ENCODE measurements around the gene HTATSF1.

HTATSF1 gene, protein sequence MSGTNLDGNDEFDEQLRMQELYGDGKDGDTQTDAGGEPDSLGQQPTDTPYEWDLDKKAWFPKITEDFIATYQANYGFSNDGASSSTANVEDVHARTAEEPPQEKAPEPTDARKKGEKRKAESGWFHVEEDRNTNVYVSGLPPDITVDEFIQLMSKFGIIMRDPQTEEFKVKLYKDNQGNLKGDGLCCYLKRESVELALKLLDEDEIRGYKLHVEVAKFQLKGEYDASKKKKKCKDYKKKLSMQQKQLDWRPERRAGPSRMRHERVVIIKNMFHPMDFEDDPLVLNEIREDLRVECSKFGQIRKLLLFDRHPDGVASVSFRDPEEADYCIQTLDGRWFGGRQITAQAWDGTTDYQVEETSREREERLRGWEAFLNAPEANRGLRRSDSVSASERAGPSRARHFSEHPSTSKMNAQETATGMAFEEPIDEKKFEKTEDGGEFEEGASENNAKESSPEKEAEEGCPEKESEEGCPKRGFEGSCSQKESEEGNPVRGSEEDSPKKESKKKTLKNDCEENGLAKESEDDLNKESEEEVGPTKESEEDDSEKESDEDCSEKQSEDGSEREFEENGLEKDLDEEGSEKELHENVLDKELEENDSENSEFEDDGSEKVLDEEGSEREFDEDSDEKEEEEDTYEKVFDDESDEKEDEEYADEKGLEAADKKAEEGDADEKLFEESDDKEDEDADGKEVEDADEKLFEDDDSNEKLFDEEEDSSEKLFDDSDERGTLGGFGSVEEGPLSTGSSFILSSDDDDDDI

GRCh38 chrX:136497556-136498052, at the start of gene HTATSF1:
Gene HTATSF1, plus strand, starts transcription at chrX:136497592. Its CDS starts 93 bp downstream, at chrX:136497685.
- TF ChIP-seq ZBTB7A (IDR thresholded peaks at IDR 0.05; ENCODE audit: low read depth) (no peak), EGR1 (IDR thresholded peaks at IDR 0.05) (no peak), TEAD4 (IDR thresholded peaks at IDR 0.05) (no peak), EP300 (IDR thresholded peaks at IDR 0.05; ENCODE audit: borderline replicate concordance) (no peak), FOXM1 (IDR thresholded peaks at IDR 0.05; ENCODE audit: borderline replicate concordance, low read depth) (no peak), CREB1 (IDR thresholded peaks at IDR 0.05; ENCODE audit: low read depth) (no peak), USF1 (IDR thresholded peaks at IDR 0.05) (no peak), NFIC (IDR thresholded peaks at IDR 0.05) (no peak), TCF12 (IDR thresholded peaks at IDR 0.05; ENCODE audit: low read depth) (no peak), REST (IDR thresholded peaks at IDR 0.05; ENCODE audit: low read depth) (no peak), YY1 (IDR thresholded peaks at IDR 0.05; ENCODE audit: low read depth) (no peak), CEBPB (IDR thresholded peaks at IDR 0.05) (no peak), TAF1 (IDR thresholded peaks at IDR 0.05; ENCODE audit: low read depth) (no peak), RAD21 (IDR thresholded peaks at IDR 0.05; ENCODE audit: low read depth) (no peak)
- TF ChIP-seq, protein P1, sequence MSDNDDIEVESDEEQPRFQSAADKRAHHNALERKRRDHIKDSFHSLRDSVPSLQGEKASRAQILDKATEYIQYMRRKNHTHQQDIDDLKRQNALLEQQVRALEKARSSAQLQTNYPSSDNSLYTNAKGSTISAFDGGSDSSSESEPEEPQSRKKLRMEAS (IDR thresholded peaks at IDR 0.05) = no peak

GRCh38 chrX:136447968-136448367, 49.4 kb upstream of the HTATSF1 start:
- TF ChIP-seq REST (IDR thresholded peaks at IDR 0.05; ENCODE audit: low read depth) = no peak
- no peak for TF ChIP-seq YY1 (IDR thresholded peaks at IDR 0.05; ENCODE audit: low read depth)
- no peak for TF ChIP-seq CEBPB (IDR thresholded peaks at IDR 0.05)
- TF ChIP-seq EP300 (IDR thresholded peaks at IDR 0.05; ENCODE audit: borderline replicate concordance) = no peak
- no peak for TF ChIP-seq TEAD4 (IDR thresholded peaks at IDR 0.05)
- TF ChIP-seq FOXM1 (IDR thresholded peaks at IDR 0.05; ENCODE audit: borderline replicate concordance, low read depth) = no peak
- no peak for TF ChIP-seq RAD21 (IDR thresholded peaks at IDR 0.05; ENCODE audit: low read depth)
- TF ChIP-seq USF1 (IDR thresholded peaks at IDR 0.05) = no peak
- TF ChIP-seq TCF12 (IDR thresholded peaks at IDR 0.05; ENCODE audit: low read depth) = no peak
- no peak for TF ChIP-seq TAF1 (IDR thresholded peaks at IDR 0.05; ENCODE audit: low read depth)
- no peak for TF ChIP-seq ZBTB7A (IDR thresholded peaks at IDR 0.05; ENCODE audit: low read depth)
- no peak for TF ChIP-seq CREB1 (IDR thresholded peaks at IDR 0.05; ENCODE audit: low read depth)
- TF ChIP-seq, protein P1 (IDR thresholded peaks at IDR 0.05) = no peak

GRCh38 chrX:136450050-136450830, 47.2 kb upstream of the HTATSF1 start:
- TF ChIP-seq, protein P1 (IDR thresholded peaks at IDR 0.05) = no peak
- no peak for TF ChIP-seq CREB1 (IDR thresholded peaks at IDR 0.05; ENCODE audit: low read depth)
- no peak for TF ChIP-seq REST (IDR thresholded peaks at IDR 0.05; ENCODE audit: low read depth)
- no peak for TF ChIP-seq TEAD4 (IDR thresholded peaks at IDR 0.05)
- no peak for TF ChIP-seq NFIC (IDR thresholded peaks at IDR 0.05)
- no peak for TF ChIP-seq RAD21 (IDR thresholded peaks at IDR 0.05; ENCODE audit: low read depth)
- TF ChIP-seq FOXM1 (IDR thresholded peaks at IDR 0.05; ENCODE audit: borderline replicate concordance, low read depth) = no peak
- no peak for TF ChIP-seq ZBTB7A (IDR thresholded peaks at IDR 0.05; ENCODE audit: low read depth)
- no peak for TF ChIP-seq YY1 (IDR thresholded peaks at IDR 0.05; ENCODE audit: low read depth)
- no peak for TF ChIP-seq TCF12 (IDR thresholded peaks at IDR 0.05; ENCODE audit: low read depth)
- TF ChIP-seq TAF1 (IDR thresholded peaks at IDR 0.05; ENCODE audit: low read depth) = no peak
- TF ChIP-seq EGR1 (IDR thresholded peaks at IDR 0.05) = no peak
- TF ChIP-seq USF1 (IDR thresholded peaks at IDR 0.05) = no peak
- TF ChIP-seq EP300 (IDR thresholded peaks at IDR 0.05; ENCODE audit: borderline replicate concordance) = no peak
- TF ChIP-seq CEBPB (IDR thresholded peaks at IDR 0.05) = no peak

Data from Ishikawa (cell line).